ENCODE results near the gene MCC.

The MCC gene

GRCh38 chr5:113376640-113377039 lies 111.6 kb downstream of the MCC start:
- peaks cover 11% of the 10 kb centered on the region for H3K4me1 Mint-ChIP-seq
- no peaks in the 10 kb centered on the region for H3K9me3 Mint-ChIP-seq
- H3K4me3 Mint-ChIP-seq = no peak overlapping the region
- no peak for ATAC-seq
- H3K27me3 Mint-ChIP-seq = peaks cover 16% of the 10 kb centered on the region
- H3K27ac Mint-ChIP-seq = no peak overlapping the region
- H3K36me3 Mint-ChIP-seq = no peaks in the 10 kb centered on the region

GRCh38 chr5:113375480-113376060 lies 112.7 kb downstream of the MCC start:
- H3K9me3 Mint-ChIP-seq = no peaks in the 10 kb centered on the region
- no peak overlapping the region for H3K4me3 Mint-ChIP-seq
- no peaks in the 10 kb centered on the region for H3K36me3 Mint-ChIP-seq
- no peak overlapping the region for H3K27ac Mint-ChIP-seq
- peaks cover 10% of the 10 kb centered on the region for H3K27me3 Mint-ChIP-seq
- H3K4me1 Mint-ChIP-seq = peaks cover 11% of the 10 kb centered on the region
- ATAC-seq = no peak

GRCh38 chr5:113373426-113373825 lies 114.8 kb downstream of the MCC start:
- no peaks in the 10 kb centered on the region for H3K36me3 Mint-ChIP-seq
- peaks cover 6% of the 10 kb centered on the region for H3K4me1 Mint-ChIP-seq
- H3K9me3 Mint-ChIP-seq = no peaks in the 10 kb centered on the region
- no peak for ATAC-seq
- H3K4me3 Mint-ChIP-seq = no peak overlapping the region
- H3K27ac Mint-ChIP-seq = no peak overlapping the region
- peaks cover 25% of the 10 kb centered on the region for H3K27me3 Mint-ChIP-seq

GRCh38 chr5:113371721-113372196 lies 116.5 kb downstream of the MCC start:
- H3K27me3 Mint-ChIP-seq = peaks cover 30% of the 10 kb centered on the region
- H3K4me3 Mint-ChIP-seq = no peak overlapping the region
- no peaks in the 10 kb centered on the region for H3K36me3 Mint-ChIP-seq
- no peaks in the 10 kb centered on the region for H3K9me3 Mint-ChIP-seq
- no peak overlapping the region for H3K27ac Mint-ChIP-seq
- ATAC-seq = no peak
- H3K4me1 Mint-ChIP-seq = no peaks in the 10 kb centered on the region

- H3K36me3 Mint-ChIP-seq = peaks cover 11% of the 10 kb centered on the region
- peaks cover 30% of the 10 kb centered on the region for H3K27me3 Mint-ChIP-seq
- H3K4me1 Mint-ChIP-seq = no peaks in the 10 kb centered on the region
- peaks cover 13% of the 10 kb centered on the region for H3K9me3 Mint-ChIP-seq
- ATAC-seq = no peak
- H3K27ac Mint-ChIP-seq = no peak overlapping the region
- H3K4me3 Mint-ChIP-seq = no peak overlapping the region
These were observed 120.7 kb downstream of the MCC start for GRCh38 chr5:113367586-113367985.

GRCh38 chr5:113364466-113364865 lies 123.8 kb downstream of the MCC start:
- Mint-ChIP-seq H3K4me3 (no peak overlapping the region), H3K9me3 (peaks cover 13% of the 10 kb centered on the region), H3K36me3 (peaks cover 11% of the 10 kb centered on the region), H3K4me1 (no peaks in the 10 kb centered on the region), H3K27me3 (peaks cover 14% of the 10 kb centered on the region), H3K27ac (no peak overlapping the region)
- no peak for ATAC-seq

- Mint-ChIP-seq H3K27me3 (no peaks in the 10 kb centered on the region), H3K36me3 (peaks cover 11% of the 10 kb centered on the region), H3K4me3 (no peak overlapping the region), H3K9me3 (peaks cover 13% of the 10 kb centered on the region), H3K4me1 (no peaks in the 10 kb centered on the region), H3K27ac (no peak overlapping the region)
- no peak for ATAC-seq
These were observed 126.6 kb downstream of the MCC start for GRCh38 chr5:113361701-113362100.

GRCh38 chr5:113359419-113359818 lies 128.8 kb downstream of the MCC start:
- H3K4me3 Mint-ChIP-seq = no peak overlapping the region
- H3K9me3 Mint-ChIP-seq = peaks cover 3% of the 10 kb centered on the region
- ATAC-seq = no peak
- H3K4me1 Mint-ChIP-seq = no peaks in the 10 kb centered on the region
- H3K27ac Mint-ChIP-seq = no peak overlapping the region
- no peaks in the 10 kb centered on the region for H3K27me3 Mint-ChIP-seq
- H3K36me3 Mint-ChIP-seq = peaks cover 8% of the 10 kb centered on the region

- no peaks in the 10 kb centered on the region for H3K27me3 Mint-ChIP-seq
- no peaks in the 10 kb centered on the region for H3K4me1 Mint-ChIP-seq
- H3K36me3 Mint-ChIP-seq = peaks cover 4% of the 10 kb centered on the region
- no peak overlapping the region for H3K4me3 Mint-ChIP-seq
- no peak for ATAC-seq
- H3K27ac Mint-ChIP-seq = no peak overlapping the region
- H3K9me3 Mint-ChIP-seq = peaks cover 2% of the 10 kb centered on the region
These were observed 129.6 kb downstream of the MCC start for GRCh38 chr5:113358696-113359095.

GRCh38 chr5:113357696-113358476 lies 130.4 kb downstream of the MCC start:
- no peaks in the 10 kb centered on the region for H3K27me3 Mint-ChIP-seq
- H3K4me1 Mint-ChIP-seq = no peaks in the 10 kb centered on the region
- H3K9me3 Mint-ChIP-seq = no peaks in the 10 kb centered on the region
- H3K4me3 Mint-ChIP-seq = no peak overlapping the region
- H3K27ac Mint-ChIP-seq = no peak overlapping the region
- H3K36me3 Mint-ChIP-seq = no peaks in the 10 kb centered on the region
- ATAC-seq = no peak

GRCh38 chr5:113356487-113356886 lies 131.8 kb downstream of the MCC start:
- H3K36me3 Mint-ChIP-seq = no peaks in the 10 kb centered on the region
- no peaks in the 10 kb centered on the region for H3K27me3 Mint-ChIP-seq
- H3K9me3 Mint-ChIP-seq = no peaks in the 10 kb centered on the region
- ATAC-seq = no peak
- no peaks in the 10 kb centered on the region for H3K4me1 Mint-ChIP-seq
- H3K4me3 Mint-ChIP-seq = no peak overlapping the region
- no peak overlapping the region for H3K27ac Mint-ChIP-seq

- Mint-ChIP-seq H3K27me3 (no peaks in the 10 kb centered on the region), H3K27ac (no peak overlapping the region), H3K4me3 (no peak overlapping the region), H3K9me3 (no peaks in the 10 kb centered on the region), H3K36me3 (no peaks in the 10 kb centered on the region), H3K4me1 (no peaks in the 10 kb centered on the region)
- ATAC-seq = no peak
These were observed 134.2 kb downstream of the MCC start for GRCh38 chr5:113354055-113354454.

- H3K4me3 Mint-ChIP-seq = no peak overlapping the region
- H3K9me3 Mint-ChIP-seq = peaks cover 8% of the 10 kb centered on the region
- no peak for ATAC-seq
- H3K27ac Mint-ChIP-seq = no peak overlapping the region
- no peaks in the 10 kb centered on the region for H3K4me1 Mint-ChIP-seq
- H3K27me3 Mint-ChIP-seq = peaks cover 58% of the 10 kb centered on the region
- no peaks in the 10 kb centered on the region for H3K36me3 Mint-ChIP-seq
These were observed 140.7 kb downstream of the MCC start for GRCh38 chr5:113347572-113347971.

- H3K36me3 Mint-ChIP-seq = no peaks in the 10 kb centered on the region
- H3K4me1 Mint-ChIP-seq = no peaks in the 10 kb centered on the region
- peaks cover 8% of the 10 kb centered on the region for H3K9me3 Mint-ChIP-seq
- ATAC-seq = no peak
- H3K27me3 Mint-ChIP-seq = peaks cover 58% of the 10 kb centered on the region
- no peak overlapping the region for H3K4me3 Mint-ChIP-seq
- no peak overlapping the region for H3K27ac Mint-ChIP-seq
These were observed 143.0 kb downstream of the MCC start for GRCh38 chr5:113344973-113345940.

- H3K9me3 Mint-ChIP-seq = peaks cover 8% of the 10 kb centered on the region
- no peak for ATAC-seq
- peaks cover 53% of the 10 kb centered on the region for H3K27me3 Mint-ChIP-seq
- H3K36me3 Mint-ChIP-seq = no peaks in the 10 kb centered on the region
- H3K4me3 Mint-ChIP-seq = no peak overlapping the region
- no peaks in the 10 kb centered on the region for H3K4me1 Mint-ChIP-seq
- no peak overlapping the region for H3K27ac Mint-ChIP-seq
These were observed 144.9 kb downstream of the MCC start for GRCh38 chr5:113343343-113343742.
